Measurements from ENCODE around the gene SLC16A5.
A peak's percentile ranks its signal among the peaks of the same experiment; 100 is the strongest.
"Not testable (repeated sequence)": the region's sequence is repeated elsewhere in the genome, so short reads cannot be mapped to it uniquely, and the experiment has no call there.

SLC16A5 gene

GRCh38 chr17:75111777-75112335 lies 24.1 kb downstream of the SLC16A5 start:
- DNase-seq: no peak

- DNase-seq: peak; percentile 82
These were observed 26.2 kb downstream of the SLC16A5 start for GRCh38 chr17:75113798-75114551.

GRCh38 chr17:75114552-75115314 lies 27.0 kb downstream of the SLC16A5 start:
- DNase-seq: no peak

- DNase-seq: no peak
These were observed 27.8 kb downstream of the SLC16A5 start for GRCh38 chr17:75115555-75115954.

GRCh38 chr17:75116737-75117136 lies 29.0 kb downstream of the SLC16A5 start:
- no peak for DNase-seq

- no peak for DNase-seq
These were observed 30.6 kb downstream of the SLC16A5 start for GRCh38 chr17:75118307-75118706.

- no peak for DNase-seq
These were observed 36.5 kb downstream of the SLC16A5 start for GRCh38 chr17:75124041-75124818.

- DNase-seq: no peak
These were observed 37.0 kb downstream of the SLC16A5 start for GRCh38 chr17:75124819-75125162.

- DNase-seq: no peak
These were observed 38.2 kb downstream of the SLC16A5 start for GRCh38 chr17:75125984-75126383.

- DNase-seq: no peak
These were observed 39.2 kb downstream of the SLC16A5 start for GRCh38 chr17:75126954-75127353.

GRCh38 chr17:75127936-75128335 lies 40.2 kb downstream of the SLC16A5 start:
- DNase-seq: not testable (repeated sequence)

- DNase-seq: no peak
These were observed 41.1 kb downstream of the SLC16A5 start for GRCh38 chr17:75128694-75129505.

- DNase-seq: no peak
These were observed 41.8 kb downstream of the SLC16A5 start for GRCh38 chr17:75129576-75129975.

- DNase-seq: no peak
These were observed 42.4 kb downstream of the SLC16A5 start for GRCh38 chr17:75130059-75130631.

- DNase-seq: peak; percentile 70
These were observed 43.0 kb downstream of the SLC16A5 start for GRCh38 chr17:75130632-75131277.

GRCh38 chr17:75131278-75132017 lies 43.7 kb downstream of the SLC16A5 start, which contains the start of gene NT5C:
Gene NT5C (minus strand): TSS chr17:75131742. CDS start chr17:75131707, 35 bp downstream.
- DNase-seq: peak; percentile 80

- DNase-seq: not testable (repeated sequence)
These were observed 44.6 kb downstream of the SLC16A5 start for GRCh38 chr17:75132018-75133000.

- no peak for DNase-seq
These were observed 45.2 kb downstream of the SLC16A5 start for GRCh38 chr17:75133001-75133400.
